Liver (tissue), 9 donors: Measurements from ENCODE around the gene ZNF432. TPM values are rescaled to one million over a fixed set of nuclear protein-coding genes. Genes with fewer than 3 reads are reported as not detected.

Experiments used
- DNase-seq: peaks from one replicate; pipeline ENCODE4 v3.0.0-alpha.2; 2017; ENCODE audit warnings: low spot score
- H3K27ac ChIP-seq, 2 donors: one replicate each; pipeline ENCODE4 v1.7.0; 2013; ENCODE audit warnings: inconsistent platforms in 2 of 2, low read length in 2 of 2, control low read depth in 1 of 2, low read depth in 1 of 2, mild to moderate bottlenecking in 1 of 2
- H3K27me3 ChIP-seq, 4 donors: one replicate each; pipeline versions ENCODE4 v1.6.1 to v1.7.0; 2013; ENCODE audit warnings: low read length in 3 of 4, inconsistent platforms in 1 of 4, mild to moderate bottlenecking in 1 of 4, moderate library complexity in 1 of 4; ENCODE audit not compliant: control insufficient read depth in 4 of 4, insufficient read depth in 4 of 4
- H3K36me3 ChIP-seq, 4 donors: one replicate each; pipeline versions ENCODE4 v1.6.1 to v1.7.0; 2013; ENCODE audit warnings: low read length in 3 of 4, mild to moderate bottlenecking in 3 of 4, low read depth in 1 of 4, moderate library complexity in 1 of 4; ENCODE audit not compliant: control insufficient read depth in 4 of 4, insufficient read depth in 3 of 4
- H3K4me1 ChIP-seq, 4 donors: one replicate each; pipeline versions ENCODE4 v1.6.1 to v1.7.0; 2013; ENCODE audit warnings: low read length in 3 of 4, mild to moderate bottlenecking in 3 of 4, moderate library complexity in 1 of 4; ENCODE audit not compliant: control insufficient read depth in 4 of 4, insufficient read depth in 4 of 4
- H3K4me3 ChIP-seq, 3 donors: one replicate each; pipeline versions ENCODE4 v1.6.1 to v1.7.0; 2013; ENCODE audit warnings: low read length in 3 of 3, control low read depth in 1 of 3, low read depth in 1 of 3, mild to moderate bottlenecking in 1 of 3
- H3K9ac ChIP-seq, 2 donors: one replicate each; pipeline ENCODE4 v1.7.0; 2013; ENCODE audit warnings: low read length in 2 of 2, mild to moderate bottlenecking in 2 of 2, moderate library complexity in 2 of 2, control low read depth in 1 of 2, low read depth in 1 of 2
- H3K9me3 ChIP-seq, 4 donors: one replicate each; pipeline versions ENCODE4 v1.6.1 to v1.7.0; 2013; ENCODE audit warnings: low read length in 3 of 4; ENCODE audit not compliant: control insufficient read depth in 4 of 4
- EGR1 ChIP-seq, 2 donors: IDR thresholded peaks; 2 replicates each; pipeline ENCODE4 v1.6.1; 2016 to 2018; ENCODE audit warnings: antibody characterized with exemption in 2 of 2, low read depth in 2 of 2
- FOXA1 ChIP-seq: IDR thresholded peaks from 2 replicates; pipeline ENCODE4 v1.6.1; 2016; ENCODE audit warnings: antibody characterized with exemption
- FOXA2 ChIP-seq: IDR thresholded peaks from 2 replicates; pipeline ENCODE4 v1.6.1; 2016; ENCODE audit warnings: antibody characterized with exemption
- GABPA ChIP-seq, 2 donors: IDR thresholded peaks in 1 of 2; conservative IDR thresholded peaks in 1 of 2; 2 replicates each; pipeline ENCODE4 v1.6.1; 2016; ENCODE audit warnings: antibody characterized with exemption in 2 of 2, mild to moderate bottlenecking in 1 of 2, moderate library complexity in 1 of 2
- HNF4G ChIP-seq: IDR thresholded peaks from 2 replicates; pipeline ENCODE4 v1.6.1; 2016; ENCODE audit warnings: antibody characterized with exemption
- NR2F2 ChIP-seq: IDR thresholded peaks from 2 replicates; pipeline ENCODE4 v1.6.1; 2016; ENCODE audit warnings: antibody characterized with exemption
- RAD21 ChIP-seq, 2 donors: IDR thresholded peaks; 2 replicates each; pipeline ENCODE4 v1.6.1; 2016; ENCODE audit warnings: antibody characterized with exemption in 2 of 2, mild to moderate bottlenecking in 2 of 2
- SP1 ChIP-seq: IDR thresholded peaks from 2 replicates; pipeline ENCODE4 v1.6.1; 2018; ENCODE audit warnings: antibody characterized with exemption, mild to moderate bottlenecking
- YY1 ChIP-seq: IDR thresholded peaks from 2 replicates; pipeline ENCODE4 v1.6.1; 2016; ENCODE audit warnings: antibody characterized with exemption, mild to moderate bottlenecking
- WGBS: extraction: QIAGEN DNeasy Blood & Tissue Kit; methylation state at CpG from one replicate; pipeline ENCODE4 v1.1.7; 2013; 5-methylcytosine and 5-hydroxymethylcytosine counted together
- polyA plus RNA-seq, 2 donors: library from polyadenylated mRNA; stranded (reverse) in 1 of 2; unstranded in 1 of 2; fragments of 200-250 nt in 1 of 2; fragments of >200 nt in 1 of 2; fragmentation: Nextera tagmentation in 1 of 2; extraction: Ambion mirVana in 1 of 2; gene quantifications; one replicate each; pipeline versions ENCODE4 v1.2.1 to v1.2.3, GENCODE V29; 2013 to 2015
- total RNA-seq, 2 donors: library from RNA; depleted of rRNA; stranded (reverse); fragments of >200 nt; gene quantifications; one replicate each; pipeline ENCODE4 v1.2.3, GENCODE V29; 2014
- TF ChIP-seq, protein P1 (sequence below): IDR thresholded peaks from 2 replicates; pipeline ENCODE4 v1.6.1; 2016; ENCODE audit warnings: antibody characterized with exemption
- TF ChIP-seq, protein P2 (sequence below): IDR thresholded peaks from 2 replicates; pipeline ENCODE4 v1.6.1; 2016; ENCODE audit warnings: antibody characterized with exemption
- TF ChIP-seq, protein P3 (sequence below): IDR thresholded peaks from 2 replicates; pipeline ENCODE4 v1.6.1; 2016; ENCODE audit warnings: antibody characterized with exemption, mild to moderate bottlenecking
- TF ChIP-seq, protein P4 (sequence below): IDR thresholded peaks from 2 replicates; pipeline ENCODE4 v1.6.1; 2016; ENCODE audit warnings: antibody characterized with exemption
- donor health status: healthy.
- donor health status: healthy.
- donor health status: healthy.
- donor health status: healthy.
- donor health status: healthy.

ZNF432 gene
- total and polyA plus RNA-seq, 4 donors = 0.83 to 4.8 (median 1.9) TPM

DNA sequence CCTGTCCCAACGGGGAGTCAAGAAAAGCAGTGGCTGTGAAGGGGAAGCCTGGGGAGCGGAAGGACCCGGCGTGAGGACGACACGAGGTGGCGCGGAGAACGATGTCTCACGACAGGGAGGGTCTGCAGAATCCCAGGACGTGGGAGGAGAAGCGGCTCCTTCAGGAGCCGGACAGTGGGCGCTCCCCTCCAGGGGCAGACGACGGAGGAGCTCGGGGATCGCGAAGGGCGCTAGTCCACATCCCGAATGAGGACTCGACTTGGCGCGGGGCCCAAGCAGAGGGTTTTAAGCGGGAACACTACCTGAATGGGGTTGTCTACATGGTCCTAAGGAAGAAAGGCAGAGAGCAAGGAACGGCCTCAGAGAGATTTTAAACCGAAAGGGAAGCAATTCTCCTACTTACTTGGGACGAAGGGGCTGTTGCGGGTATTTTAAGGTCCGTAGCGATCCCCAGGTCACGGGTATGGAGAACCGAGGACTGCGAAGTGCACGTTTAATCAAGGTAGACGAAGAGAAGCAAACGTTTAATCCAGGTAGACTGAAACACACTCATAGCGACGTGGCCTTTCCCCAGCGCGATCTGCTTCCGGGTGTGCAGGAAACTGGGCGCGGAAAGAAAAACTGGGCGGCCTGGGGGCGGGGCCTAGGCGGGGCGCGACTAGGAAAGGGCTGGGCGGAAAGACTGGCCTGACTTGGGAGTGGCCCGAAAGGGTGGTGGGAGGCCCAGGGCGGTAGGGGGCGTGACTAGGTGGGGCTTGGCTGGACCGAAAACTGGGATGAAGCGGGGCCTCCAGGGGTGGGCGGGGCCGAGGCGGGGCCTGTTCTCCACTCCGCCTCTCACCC lies 46.8 kb upstream of the ZNF432 start, which contains the start of gene ZNF841:
Gene ZNF841 (minus strand): TSS at position 594 of the 843 bp plus-strand sequence. CDS start 10,964 bp downstream, outside the sequence.
- peak; percentile 89 for DNase-seq
- Histone ChIP-seq H3K9me3 (peaks cover 17 to 64% (median 29%) of the 10 kb centered on the region in 4 donors), H3K9ac (peak within 1 kb of the TSS; percentile 57 to 71), H3K4me1 (peaks cover 0 to 17% (median 13%) of the 10 kb centered on the region in 4 donors), H3K27me3 (no peaks in the 10 kb centered on the region), H3K4me3 (peak within 1 kb of the TSS; percentile 71 to 95 (median 91)), H3K27ac (peak within 1 kb of the TSS; percentile 21 to 44), H3K36me3 (peaks cover 0 to 25% (median 16%) of the 10 kb centered on the region in 4 donors)
- 2% methylated on average over 59 of the region's 59 CpGs for WGBS
- peak in 1 of 2 donors; percentile 32 for TF ChIP-seq RAD21 (IDR thresholded peaks at IDR 0.05)
- TF ChIP-seq, protein P1, sequence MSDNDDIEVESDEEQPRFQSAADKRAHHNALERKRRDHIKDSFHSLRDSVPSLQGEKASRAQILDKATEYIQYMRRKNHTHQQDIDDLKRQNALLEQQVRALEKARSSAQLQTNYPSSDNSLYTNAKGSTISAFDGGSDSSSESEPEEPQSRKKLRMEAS = no peak
- peak; percentile 54 for TF ChIP-seq SP1
- TF ChIP-seq, protein P2, sequence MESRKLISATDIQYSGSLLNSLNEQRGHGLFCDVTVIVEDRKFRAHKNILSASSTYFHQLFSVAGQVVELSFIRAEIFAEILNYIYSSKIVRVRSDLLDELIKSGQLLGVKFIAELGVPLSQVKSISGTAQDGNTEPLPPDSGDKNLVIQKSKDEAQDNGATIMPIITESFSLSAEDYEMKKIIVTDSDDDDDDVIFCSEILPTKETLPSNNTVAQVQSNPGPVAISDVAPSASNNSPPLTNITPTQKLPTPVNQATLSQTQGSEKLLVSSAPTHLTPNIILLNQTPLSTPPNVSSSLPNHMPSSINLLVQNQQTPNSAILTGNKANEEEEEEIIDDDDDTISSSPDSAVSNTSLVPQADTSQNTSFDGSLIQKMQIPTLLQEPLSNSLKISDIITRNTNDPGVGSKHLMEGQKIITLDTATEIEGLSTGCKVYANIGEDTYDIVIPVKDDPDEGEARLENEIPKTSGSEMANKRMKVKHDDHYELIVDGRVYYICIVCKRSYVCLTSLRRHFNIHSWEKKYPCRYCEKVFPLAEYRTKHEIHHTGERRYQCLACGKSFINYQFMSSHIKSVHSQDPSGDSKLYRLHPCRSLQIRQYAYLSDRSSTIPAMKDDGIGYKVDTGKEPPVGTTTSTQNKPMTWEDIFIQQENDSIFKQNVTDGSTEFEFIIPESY = no peak
- no peak for TF ChIP-seq EGR1 (IDR thresholded peaks at IDR 0.05; ENCODE audit: low read depth in 2 of 2)
- TF ChIP-seq FOXA1 = no peak
- TF ChIP-seq YY1 = peak; percentile 32
- TF ChIP-seq, protein P3, sequence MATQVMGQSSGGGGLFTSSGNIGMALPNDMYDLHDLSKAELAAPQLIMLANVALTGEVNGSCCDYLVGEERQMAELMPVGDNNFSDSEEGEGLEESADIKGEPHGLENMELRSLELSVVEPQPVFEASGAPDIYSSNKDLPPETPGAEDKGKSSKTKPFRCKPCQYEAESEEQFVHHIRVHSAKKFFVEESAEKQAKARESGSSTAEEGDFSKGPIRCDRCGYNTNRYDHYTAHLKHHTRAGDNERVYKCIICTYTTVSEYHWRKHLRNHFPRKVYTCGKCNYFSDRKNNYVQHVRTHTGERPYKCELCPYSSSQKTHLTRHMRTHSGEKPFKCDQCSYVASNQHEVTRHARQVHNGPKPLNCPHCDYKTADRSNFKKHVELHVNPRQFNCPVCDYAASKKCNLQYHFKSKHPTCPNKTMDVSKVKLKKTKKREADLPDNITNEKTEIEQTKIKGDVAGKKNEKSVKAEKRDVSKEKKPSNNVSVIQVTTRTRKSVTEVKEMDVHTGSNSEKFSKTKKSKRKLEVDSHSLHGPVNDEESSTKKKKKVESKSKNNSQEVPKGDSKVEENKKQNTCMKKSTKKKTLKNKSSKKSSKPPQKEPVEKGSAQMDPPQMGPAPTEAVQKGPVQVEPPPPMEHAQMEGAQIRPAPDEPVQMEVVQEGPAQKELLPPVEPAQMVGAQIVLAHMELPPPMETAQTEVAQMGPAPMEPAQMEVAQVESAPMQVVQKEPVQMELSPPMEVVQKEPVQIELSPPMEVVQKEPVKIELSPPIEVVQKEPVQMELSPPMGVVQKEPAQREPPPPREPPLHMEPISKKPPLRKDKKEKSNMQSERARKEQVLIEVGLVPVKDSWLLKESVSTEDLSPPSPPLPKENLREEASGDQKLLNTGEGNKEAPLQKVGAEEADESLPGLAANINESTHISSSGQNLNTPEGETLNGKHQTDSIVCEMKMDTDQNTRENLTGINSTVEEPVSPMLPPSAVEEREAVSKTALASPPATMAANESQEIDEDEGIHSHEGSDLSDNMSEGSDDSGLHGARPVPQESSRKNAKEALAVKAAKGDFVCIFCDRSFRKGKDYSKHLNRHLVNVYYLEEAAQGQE = no peak
- peak; percentile 58 to 92 for TF ChIP-seq GABPA (IDR thresholded peaks at IDR 0.05 in 1 of 2, conservative IDR thresholded peaks at IDR 0.05 in 1 of 2)
- no peak for TF ChIP-seq FOXA2
- TF ChIP-seq HNF4G = no peak
- TF ChIP-seq NR2F2 = peak; percentile 25

DNA sequence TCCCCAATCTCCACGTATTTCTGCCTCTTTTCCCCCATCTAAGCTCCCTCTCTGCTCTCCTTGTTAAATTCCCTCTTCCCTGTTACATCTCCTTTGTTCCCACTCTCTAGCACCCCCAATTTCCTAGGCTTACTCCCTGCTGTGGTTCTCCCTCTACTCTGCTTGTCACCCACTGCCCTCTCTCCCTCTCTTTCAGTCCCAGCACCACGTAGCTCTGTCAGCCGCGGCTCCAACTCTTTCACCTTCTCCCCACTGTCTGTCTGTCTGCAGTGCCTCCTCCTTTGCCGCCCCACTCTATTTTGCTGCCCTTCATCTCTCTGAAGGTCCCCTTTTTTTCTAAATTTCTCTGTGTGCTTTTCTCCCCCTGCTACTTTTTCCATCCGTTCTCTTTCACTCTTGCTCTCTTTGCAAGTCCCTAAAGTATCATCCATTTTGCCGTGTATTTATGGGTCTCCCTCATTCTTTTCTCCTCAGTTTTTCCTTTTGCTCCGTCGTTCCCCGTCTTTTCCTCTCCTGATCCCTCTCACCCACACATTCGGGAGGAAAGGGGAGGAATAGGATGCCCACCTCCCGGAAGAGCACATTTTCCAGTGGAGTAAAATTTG lies 46.0 kb upstream of the ZNF432 start:
- H3K27ac ChIP-seq = no peak overlapping the region
- WGBS = 9% methylated on average over 12 of the region's 12 CpGs
- TF ChIP-seq, protein P4, sequence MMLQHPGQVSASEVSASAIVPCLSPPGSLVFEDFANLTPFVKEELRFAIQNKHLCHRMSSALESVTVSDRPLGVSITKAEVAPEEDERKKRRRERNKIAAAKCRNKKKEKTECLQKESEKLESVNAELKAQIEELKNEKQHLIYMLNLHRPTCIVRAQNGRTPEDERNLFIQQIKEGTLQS = no peak

More for the DNA sequence above, 46.0 kb upstream of the ZNF432 start:
- Histone ChIP-seq H3K36me3 (peaks cover 0 to 30% (median 19%) of the 10 kb centered on the region in 4 donors), H3K27me3 (no peaks in the 10 kb centered on the region), H3K4me1 (peaks cover 0 to 17% (median 13%) of the 10 kb centered on the region in 4 donors), H3K9ac (peak overlapping the region; percentile 53 to 57), H3K4me3 (peak overlapping the region; percentile 71 to 95 (median 91)), H3K9me3 (peaks cover 21 to 65% (median 27%) of the 10 kb centered on the region in 4 donors)
- DNase-seq = no peak
